ENCODE results near the gene NUTM1. TPM values are rescaled to one million over a fixed set of nuclear protein-coding genes. Genes with fewer than 3 reads are reported as not detected.

NUTM1 gene
- total RNA-seq, 1 experiment from 2014 or later: 0.07 TPM

DNA sequence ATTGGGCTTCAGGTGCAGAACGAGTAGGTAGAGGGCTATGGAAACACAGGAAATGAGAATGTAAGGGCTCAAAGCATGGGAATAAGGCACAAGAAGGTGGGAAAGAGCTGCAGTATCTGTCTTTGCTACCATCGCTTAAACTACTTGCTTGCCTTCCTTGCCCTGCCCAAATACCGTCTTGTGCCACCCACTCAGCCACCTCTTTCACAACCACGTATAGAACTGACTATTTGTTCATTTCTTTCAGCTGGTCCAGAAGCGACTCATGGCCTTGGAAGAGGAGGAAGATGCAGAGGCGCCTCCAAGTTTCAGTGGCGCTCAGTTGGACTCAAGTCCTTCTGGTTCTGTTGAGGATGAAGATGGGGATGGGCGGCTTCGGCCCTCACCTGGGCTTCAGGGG is 12.1 kb downstream of the NUTM1 start (continued):
- TF ChIP-seq, protein P1, sequence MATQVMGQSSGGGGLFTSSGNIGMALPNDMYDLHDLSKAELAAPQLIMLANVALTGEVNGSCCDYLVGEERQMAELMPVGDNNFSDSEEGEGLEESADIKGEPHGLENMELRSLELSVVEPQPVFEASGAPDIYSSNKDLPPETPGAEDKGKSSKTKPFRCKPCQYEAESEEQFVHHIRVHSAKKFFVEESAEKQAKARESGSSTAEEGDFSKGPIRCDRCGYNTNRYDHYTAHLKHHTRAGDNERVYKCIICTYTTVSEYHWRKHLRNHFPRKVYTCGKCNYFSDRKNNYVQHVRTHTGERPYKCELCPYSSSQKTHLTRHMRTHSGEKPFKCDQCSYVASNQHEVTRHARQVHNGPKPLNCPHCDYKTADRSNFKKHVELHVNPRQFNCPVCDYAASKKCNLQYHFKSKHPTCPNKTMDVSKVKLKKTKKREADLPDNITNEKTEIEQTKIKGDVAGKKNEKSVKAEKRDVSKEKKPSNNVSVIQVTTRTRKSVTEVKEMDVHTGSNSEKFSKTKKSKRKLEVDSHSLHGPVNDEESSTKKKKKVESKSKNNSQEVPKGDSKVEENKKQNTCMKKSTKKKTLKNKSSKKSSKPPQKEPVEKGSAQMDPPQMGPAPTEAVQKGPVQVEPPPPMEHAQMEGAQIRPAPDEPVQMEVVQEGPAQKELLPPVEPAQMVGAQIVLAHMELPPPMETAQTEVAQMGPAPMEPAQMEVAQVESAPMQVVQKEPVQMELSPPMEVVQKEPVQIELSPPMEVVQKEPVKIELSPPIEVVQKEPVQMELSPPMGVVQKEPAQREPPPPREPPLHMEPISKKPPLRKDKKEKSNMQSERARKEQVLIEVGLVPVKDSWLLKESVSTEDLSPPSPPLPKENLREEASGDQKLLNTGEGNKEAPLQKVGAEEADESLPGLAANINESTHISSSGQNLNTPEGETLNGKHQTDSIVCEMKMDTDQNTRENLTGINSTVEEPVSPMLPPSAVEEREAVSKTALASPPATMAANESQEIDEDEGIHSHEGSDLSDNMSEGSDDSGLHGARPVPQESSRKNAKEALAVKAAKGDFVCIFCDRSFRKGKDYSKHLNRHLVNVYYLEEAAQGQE (IDR thresholded peaks at IDR 0.05; ENCODE audit: low read depth): no peak
- no peak for TF ChIP-seq YY1 (IDR thresholded peaks at IDR 0.05; ENCODE audit: extremely low read depth, insufficient replicate concordance, low read depth, low read length)
- TF ChIP-seq SP1 (IDR thresholded peaks at IDR 0.05; ENCODE audit: low read depth): no peak

DNA sequence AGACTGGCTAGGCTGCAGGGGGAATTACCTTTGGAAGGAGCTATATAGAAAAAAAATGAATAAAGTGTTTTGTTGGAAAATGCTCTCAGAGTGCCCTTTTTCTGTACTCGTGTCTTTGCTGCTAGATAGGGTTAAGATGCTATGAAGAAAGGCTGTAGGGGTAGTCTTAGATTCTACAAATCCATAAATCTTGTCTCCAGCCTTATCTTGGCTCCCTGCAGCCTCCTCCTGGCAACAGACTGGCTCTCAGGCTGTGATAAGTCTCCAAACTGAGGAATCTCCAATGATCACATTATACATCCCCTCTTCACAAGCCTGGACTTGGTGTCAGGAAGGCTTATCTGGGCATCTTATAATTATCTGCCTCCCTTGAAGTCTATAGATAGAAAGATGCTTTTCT is 14.5 kb downstream of the NUTM1 start:
- Histone ChIP-seq H3K9me2 (ENCODE audit: insufficient read depth) (no peaks in the 10 kb centered on the region), H3K9me3 (ENCODE audit: control insufficient read depth in 1 of 2, insufficient read depth in 1 of 2, low read depth in 1 of 2, low read length in 2 of 2) (no peaks in the 10 kb centered on the region), H3K9ac (ENCODE audit: low read length) (no peak overlapping the region), H3K27me3 (ENCODE audit: insufficient read depth, low read length) (no peaks in the 10 kb centered on the region), H3K4me3 (replicated peaks in 1 of 2; ENCODE audit: low read depth in 1 of 2, low read length in 2 of 2) (no peak overlapping the region), H3K4me2 (ENCODE audit: low read length) (no peak overlapping the region), H3K4me1 (ENCODE audit: control insufficient read depth in 1 of 2, insufficient read depth in 2 of 2, low read length in 2 of 2) (peaks cover 9 to 27% of the 10 kb centered on the region in 2 experiments), H3K27ac (ENCODE audit: low read depth, low read length) (no peak overlapping the region), H3K79me2 (ENCODE audit: insufficient read depth, low read length) (no peaks in the 10 kb centered on the region), H3K36me3 (ENCODE audit: control insufficient read depth in 1 of 2, insufficient read depth in 2 of 2, low read length in 2 of 2) (peaks cover 13 to 24% of the 10 kb centered on the region in 2 experiments; a peak in 3 of 4 replicates), H2AFZ (ENCODE audit: low read depth, low read length, poor library complexity, severe bottlenecking) (no peak overlapping the region), H4K20me1 (ENCODE audit: insufficient read depth) (no peaks in the 10 kb centered on the region)
- ChIA-PET CTCF (interaction anchor here (1.3 to 3.1 kb wide), 2 partner anchors 10 to 18 kb away, joined by 3 to 22 read pairs; partner anchors contain the start of gene LPCAT4), POLR2A (interaction anchor here (1.2 kb wide), 1 partner anchor 20 kb away, joined by 3 read pairs; the partner anchor contains the start of gene SLC12A6), RAD21 (ENCODE audit: low non-redundant PET in 1 of 2, low total read pairs in 2 of 2, uncharacterized antibody in 2 of 2, unreplicated experiment in 2 of 2) (no interaction called here)
- ATAC-seq: no peak
- DNase-seq (ENCODE audit: low read depth, low spot score): no peak
- intact Hi-C loops (cut with micrococcal nuclease): no loop called here
- no TSS peak for BruUV-seq (replicated peaks)
- TF ChIP-seq, protein P2, sequence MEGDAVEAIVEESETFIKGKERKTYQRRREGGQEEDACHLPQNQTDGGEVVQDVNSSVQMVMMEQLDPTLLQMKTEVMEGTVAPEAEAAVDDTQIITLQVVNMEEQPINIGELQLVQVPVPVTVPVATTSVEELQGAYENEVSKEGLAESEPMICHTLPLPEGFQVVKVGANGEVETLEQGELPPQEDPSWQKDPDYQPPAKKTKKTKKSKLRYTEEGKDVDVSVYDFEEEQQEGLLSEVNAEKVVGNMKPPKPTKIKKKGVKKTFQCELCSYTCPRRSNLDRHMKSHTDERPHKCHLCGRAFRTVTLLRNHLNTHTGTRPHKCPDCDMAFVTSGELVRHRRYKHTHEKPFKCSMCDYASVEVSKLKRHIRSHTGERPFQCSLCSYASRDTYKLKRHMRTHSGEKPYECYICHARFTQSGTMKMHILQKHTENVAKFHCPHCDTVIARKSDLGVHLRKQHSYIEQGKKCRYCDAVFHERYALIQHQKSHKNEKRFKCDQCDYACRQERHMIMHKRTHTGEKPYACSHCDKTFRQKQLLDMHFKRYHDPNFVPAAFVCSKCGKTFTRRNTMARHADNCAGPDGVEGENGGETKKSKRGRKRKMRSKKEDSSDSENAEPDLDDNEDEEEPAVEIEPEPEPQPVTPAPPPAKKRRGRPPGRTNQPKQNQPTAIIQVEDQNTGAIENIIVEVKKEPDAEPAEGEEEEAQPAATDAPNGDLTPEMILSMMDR (IDR thresholded peaks at IDR 0.05 in 2 of 3, conservative IDR thresholded peaks at IDR 0.05 in 1 of 3; ENCODE audit: borderline replicate concordance in 1 of 3, insufficient read depth in 1 of 3, low read depth in 2 of 3, low read length in 2 of 3): no peak
- TF ChIP-seq, protein P3, sequence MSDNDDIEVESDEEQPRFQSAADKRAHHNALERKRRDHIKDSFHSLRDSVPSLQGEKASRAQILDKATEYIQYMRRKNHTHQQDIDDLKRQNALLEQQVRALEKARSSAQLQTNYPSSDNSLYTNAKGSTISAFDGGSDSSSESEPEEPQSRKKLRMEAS (IDR thresholded peaks at IDR 0.05): no peak
- no peak for TF ChIP-seq RAD21 (IDR thresholded peaks at IDR 0.05; ENCODE audit: low read depth)
- no peak for TF ChIP-seq YY1 (IDR thresholded peaks at IDR 0.05; ENCODE audit: extremely low read depth, insufficient replicate concordance, low read depth, low read length)
- TF ChIP-seq SP1 (IDR thresholded peaks at IDR 0.05; ENCODE audit: low read depth): no peak
- no peak for TF ChIP-seq EZH2phosphoT487 (IDR thresholded peaks at IDR 0.05; ENCODE audit: borderline replicate concordance)
- no peak for TF ChIP-seq CEBPB (IDR thresholded peaks at IDR 0.05; ENCODE audit: low read depth)
- TF ChIP-seq EGR1 (IDR thresholded peaks at IDR 0.05; ENCODE audit: low read depth): no peak
- TF ChIP-seq, protein P4, sequence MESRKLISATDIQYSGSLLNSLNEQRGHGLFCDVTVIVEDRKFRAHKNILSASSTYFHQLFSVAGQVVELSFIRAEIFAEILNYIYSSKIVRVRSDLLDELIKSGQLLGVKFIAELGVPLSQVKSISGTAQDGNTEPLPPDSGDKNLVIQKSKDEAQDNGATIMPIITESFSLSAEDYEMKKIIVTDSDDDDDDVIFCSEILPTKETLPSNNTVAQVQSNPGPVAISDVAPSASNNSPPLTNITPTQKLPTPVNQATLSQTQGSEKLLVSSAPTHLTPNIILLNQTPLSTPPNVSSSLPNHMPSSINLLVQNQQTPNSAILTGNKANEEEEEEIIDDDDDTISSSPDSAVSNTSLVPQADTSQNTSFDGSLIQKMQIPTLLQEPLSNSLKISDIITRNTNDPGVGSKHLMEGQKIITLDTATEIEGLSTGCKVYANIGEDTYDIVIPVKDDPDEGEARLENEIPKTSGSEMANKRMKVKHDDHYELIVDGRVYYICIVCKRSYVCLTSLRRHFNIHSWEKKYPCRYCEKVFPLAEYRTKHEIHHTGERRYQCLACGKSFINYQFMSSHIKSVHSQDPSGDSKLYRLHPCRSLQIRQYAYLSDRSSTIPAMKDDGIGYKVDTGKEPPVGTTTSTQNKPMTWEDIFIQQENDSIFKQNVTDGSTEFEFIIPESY (IDR thresholded peaks at IDR 0.05; ENCODE audit: extremely low read depth, insufficient replicate concordance, low read length): no peak
- no peak for TF ChIP-seq POLR2A (IDR thresholded peaks at IDR 0.05; ENCODE audit: borderline replicate concordance, extremely low read depth, insufficient read depth, insufficient read length)
- TF ChIP-seq FOSL1 (IDR thresholded peaks at IDR 0.05; ENCODE audit: low read depth): no peak
- TF ChIP-seq ELF1 (IDR thresholded peaks at IDR 0.05; ENCODE audit: borderline replicate concordance, low read depth): no peak
- TF ChIP-seq TCF7L2 (IDR thresholded peaks at IDR 0.05; ENCODE audit: borderline replicate concordance, extremely low read depth, insufficient read depth, insufficient read length): no peak
- no peak for TF ChIP-seq ZFX (IDR thresholded peaks at IDR 0.05)
- TF ChIP-seq POLR2AphosphoS5 (IDR thresholded peaks at IDR 0.05; ENCODE audit: low read depth, low read length): no peak
- TF ChIP-seq ZNF274 (IDR thresholded peaks at IDR 0.05; ENCODE audit: low read depth, low read length): no peak
- no peak for TF ChIP-seq SRF (IDR thresholded peaks at IDR 0.05; ENCODE audit: low read depth)
- TF ChIP-seq SIN3A (IDR thresholded peaks at IDR 0.05; ENCODE audit: low read depth): no peak

Data from HCT116 (cell line).